ENCODE measurements around the gene RAPGEF6.

DNA sequence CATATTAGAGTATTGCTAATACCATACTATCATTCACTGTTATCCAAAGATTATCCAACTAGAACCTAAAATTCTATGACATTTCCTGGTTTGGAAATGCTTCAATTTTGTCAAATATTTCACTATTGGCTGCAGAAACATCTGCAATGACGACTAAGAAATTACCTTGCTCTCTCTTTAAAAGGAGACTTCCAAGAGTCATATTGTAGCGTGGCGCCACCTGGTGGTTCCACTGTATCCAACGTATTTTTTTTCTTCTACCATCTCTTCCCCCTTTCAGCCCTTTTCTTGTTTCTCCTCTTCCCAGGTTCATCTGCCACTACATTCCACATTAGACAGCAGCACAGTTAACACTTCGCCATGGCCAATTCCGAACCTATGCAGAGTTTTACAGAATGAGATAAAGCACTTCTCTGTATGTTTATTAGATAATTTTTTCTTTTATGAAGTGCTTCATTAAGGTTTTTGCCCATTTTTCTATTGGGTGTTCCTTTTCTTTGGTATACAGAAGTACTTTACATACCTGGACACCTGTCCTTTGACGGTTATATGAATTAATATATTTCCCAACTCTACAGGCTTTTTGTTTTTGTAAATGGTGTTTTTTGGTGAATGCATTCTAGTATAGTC lies 217.7 kb downstream of the RAPGEF6 start:
- TF ChIP-seq, protein P1, sequence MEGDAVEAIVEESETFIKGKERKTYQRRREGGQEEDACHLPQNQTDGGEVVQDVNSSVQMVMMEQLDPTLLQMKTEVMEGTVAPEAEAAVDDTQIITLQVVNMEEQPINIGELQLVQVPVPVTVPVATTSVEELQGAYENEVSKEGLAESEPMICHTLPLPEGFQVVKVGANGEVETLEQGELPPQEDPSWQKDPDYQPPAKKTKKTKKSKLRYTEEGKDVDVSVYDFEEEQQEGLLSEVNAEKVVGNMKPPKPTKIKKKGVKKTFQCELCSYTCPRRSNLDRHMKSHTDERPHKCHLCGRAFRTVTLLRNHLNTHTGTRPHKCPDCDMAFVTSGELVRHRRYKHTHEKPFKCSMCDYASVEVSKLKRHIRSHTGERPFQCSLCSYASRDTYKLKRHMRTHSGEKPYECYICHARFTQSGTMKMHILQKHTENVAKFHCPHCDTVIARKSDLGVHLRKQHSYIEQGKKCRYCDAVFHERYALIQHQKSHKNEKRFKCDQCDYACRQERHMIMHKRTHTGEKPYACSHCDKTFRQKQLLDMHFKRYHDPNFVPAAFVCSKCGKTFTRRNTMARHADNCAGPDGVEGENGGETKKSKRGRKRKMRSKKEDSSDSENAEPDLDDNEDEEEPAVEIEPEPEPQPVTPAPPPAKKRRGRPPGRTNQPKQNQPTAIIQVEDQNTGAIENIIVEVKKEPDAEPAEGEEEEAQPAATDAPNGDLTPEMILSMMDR (conservative IDR thresholded peaks at IDR 0.05; ENCODE audit: low read depth in 2 of 2) = peak; percentile 82 to 89
- no peak for TF ChIP-seq ZNF331 (CRISPR knock-in tag; IDR thresholded peaks at IDR 0.05; ENCODE audit: low read depth)

All from GM23338 (cell line).